Activated CD4-positive, alpha-beta T cell treated with anti-CD3 and anti-CD28 coated beads, Interleukin-2, amount 50 U/mL, for 1 hour (primary cell): ENCODE data around the gene GCNT3.

Source experiments
- DNase-seq: peaks from one replicate; pipeline ENCODE4 v3.0.0-alpha.2; 2020

The GCNT3 gene, protein sequence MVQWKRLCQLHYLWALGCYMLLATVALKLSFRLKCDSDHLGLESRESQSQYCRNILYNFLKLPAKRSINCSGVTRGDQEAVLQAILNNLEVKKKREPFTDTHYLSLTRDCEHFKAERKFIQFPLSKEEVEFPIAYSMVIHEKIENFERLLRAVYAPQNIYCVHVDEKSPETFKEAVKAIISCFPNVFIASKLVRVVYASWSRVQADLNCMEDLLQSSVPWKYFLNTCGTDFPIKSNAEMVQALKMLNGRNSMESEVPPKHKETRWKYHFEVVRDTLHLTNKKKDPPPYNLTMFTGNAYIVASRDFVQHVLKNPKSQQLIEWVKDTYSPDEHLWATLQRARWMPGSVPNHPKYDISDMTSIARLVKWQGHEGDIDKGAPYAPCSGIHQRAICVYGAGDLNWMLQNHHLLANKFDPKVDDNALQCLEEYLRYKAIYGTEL

DNA sequence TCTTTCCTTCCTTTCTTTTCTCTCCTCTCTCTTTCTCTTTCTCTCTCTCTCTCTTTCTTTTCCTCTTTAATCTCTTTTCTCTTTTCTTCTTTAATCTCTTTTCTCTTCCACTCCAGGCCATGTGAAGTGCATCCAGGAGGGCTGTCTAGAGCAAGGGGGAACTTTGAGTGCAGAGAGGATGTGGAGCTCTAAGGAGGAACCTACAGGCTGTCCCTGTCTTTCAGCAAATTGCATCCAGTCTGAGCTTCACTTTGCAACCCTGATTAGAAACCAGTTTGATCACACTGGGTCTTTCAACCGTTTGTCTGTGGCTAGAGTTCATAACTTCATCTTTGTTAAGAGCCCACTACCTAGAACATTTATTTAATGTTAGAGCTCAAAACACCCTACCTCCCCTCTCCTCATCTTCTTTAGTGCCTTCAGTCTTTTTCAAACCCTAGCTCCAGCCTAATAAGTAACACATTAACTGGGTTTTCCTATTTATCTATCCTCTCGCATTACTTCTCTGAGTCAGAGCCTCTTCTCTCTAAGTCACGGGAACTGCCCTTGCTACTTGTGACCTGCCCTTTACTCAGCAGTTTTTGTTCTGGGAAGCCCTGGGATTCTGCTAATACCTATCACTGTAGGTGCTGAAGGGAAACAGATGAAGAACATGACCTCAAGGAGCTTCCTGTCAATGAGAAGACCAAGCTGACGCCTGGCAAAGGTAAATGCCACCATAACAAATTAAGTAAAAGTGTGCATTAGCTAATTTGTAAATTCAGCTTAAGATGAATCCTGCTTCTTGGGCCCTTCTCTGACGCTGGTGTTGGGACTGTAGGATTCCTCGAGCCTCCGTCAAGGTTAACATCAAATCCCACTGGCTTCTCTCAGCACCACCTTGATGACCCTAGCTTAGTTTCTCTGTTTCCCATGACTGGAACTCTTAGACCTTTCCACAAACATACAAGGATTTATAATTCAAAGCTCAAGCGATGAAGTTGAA lies at the start of gene GCNT3:
GCNT3 (plus strand) TSS at position 508 of the 985 bp plus-strand sequence. CDS start 6,456 bp downstream, outside the sequence.
- no peak for DNase-seq

- DNase-seq, result no peak
These were observed 49.0 kb upstream of the GCNT3 start for GRCh38 chr15:59562448-59563186.

GRCh38 chr15:59565299-59565698 lies 46.3 kb upstream of the GCNT3 start:
- DNase-seq, result no peak

GRCh38 chr15:59567324-59567723 lies 44.3 kb upstream of the GCNT3 start:
- no peak for DNase-seq

- DNase-seq, result no peak
These were observed 42.1 kb upstream of the GCNT3 start for GRCh38 chr15:59569477-59569876.

DNA sequence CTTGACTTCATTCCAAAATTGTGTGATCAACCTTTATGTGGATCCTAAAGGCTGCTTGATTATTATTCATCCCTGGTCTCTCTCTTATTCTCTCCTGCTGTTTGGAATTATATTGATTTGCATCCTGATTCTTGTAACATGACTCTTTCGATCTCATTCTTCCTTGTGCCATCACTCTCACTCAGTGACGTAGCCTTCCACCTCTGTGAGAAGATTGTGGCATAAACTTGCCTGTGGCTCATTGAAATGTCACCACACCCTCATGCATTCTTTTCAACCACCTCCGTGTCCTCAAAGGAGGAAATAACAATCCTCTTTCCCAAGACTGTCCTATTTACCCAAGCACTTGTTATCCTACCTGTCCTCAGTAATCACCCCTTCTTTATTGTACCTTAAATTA lies 41.3 kb upstream of the GCNT3 start:
- DNase-seq, result no peak

- no peak for DNase-seq
These were observed 40.0 kb upstream of the GCNT3 start for GRCh38 chr15:59571606-59572005.

DNA sequence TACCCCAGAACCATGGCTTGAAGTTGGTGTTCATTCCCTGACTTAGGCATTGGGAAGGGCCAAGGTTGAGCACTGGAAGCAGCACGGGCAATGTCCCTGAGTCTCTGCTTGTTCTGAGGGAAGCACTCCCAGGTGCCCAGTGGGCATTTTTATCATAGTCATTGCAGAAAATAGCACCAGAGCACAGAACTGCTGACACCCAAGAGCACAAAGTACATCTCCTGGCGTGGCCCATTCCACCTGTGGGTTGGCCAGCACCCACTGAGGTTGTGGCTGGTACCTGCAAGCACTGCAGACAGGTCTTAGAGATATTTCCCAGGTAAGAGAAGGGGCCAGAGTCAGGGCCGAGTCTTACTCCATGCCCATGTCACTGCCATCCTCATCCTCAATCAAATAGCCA lies 28.5 kb upstream of the GCNT3 start:
- DNase-seq, result no peak

- no peak for DNase-seq
These were observed 24.3 kb upstream of the GCNT3 start for GRCh38 chr15:59587085-59587826.

- DNase-seq, result no peak
These were observed 21.6 kb upstream of the GCNT3 start for GRCh38 chr15:59590027-59590426.

GRCh38 chr15:59591356-59591755 lies 20.2 kb upstream of the GCNT3 start:
- no peak for DNase-seq

DNA sequence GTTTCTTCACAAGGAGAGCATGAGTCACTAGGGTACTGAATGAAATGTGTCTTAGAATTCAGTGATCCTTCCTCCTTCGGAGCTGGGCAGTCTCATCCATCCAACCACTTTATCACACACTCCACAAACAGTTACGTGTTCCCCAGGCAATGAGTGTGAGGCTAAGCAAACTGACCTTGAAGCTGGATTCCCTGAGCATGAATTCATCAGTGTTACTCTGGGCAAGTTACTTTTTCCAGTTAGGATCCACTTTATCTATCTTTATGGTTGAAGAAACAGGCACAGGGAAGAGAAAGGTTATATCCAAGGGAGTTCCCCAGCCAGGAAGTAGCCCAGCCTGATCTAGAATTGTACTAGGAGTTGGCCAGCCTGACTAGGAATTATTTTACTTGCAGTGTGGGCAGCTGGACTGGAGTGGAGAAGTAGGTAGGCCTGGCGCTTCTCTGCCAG lies 17.1 kb upstream of the GCNT3 start:
- DNase-seq, result no peak

GRCh38 chr15:59594991-59595390 lies 16.6 kb upstream of the GCNT3 start:
- no peak for DNase-seq

DNA sequence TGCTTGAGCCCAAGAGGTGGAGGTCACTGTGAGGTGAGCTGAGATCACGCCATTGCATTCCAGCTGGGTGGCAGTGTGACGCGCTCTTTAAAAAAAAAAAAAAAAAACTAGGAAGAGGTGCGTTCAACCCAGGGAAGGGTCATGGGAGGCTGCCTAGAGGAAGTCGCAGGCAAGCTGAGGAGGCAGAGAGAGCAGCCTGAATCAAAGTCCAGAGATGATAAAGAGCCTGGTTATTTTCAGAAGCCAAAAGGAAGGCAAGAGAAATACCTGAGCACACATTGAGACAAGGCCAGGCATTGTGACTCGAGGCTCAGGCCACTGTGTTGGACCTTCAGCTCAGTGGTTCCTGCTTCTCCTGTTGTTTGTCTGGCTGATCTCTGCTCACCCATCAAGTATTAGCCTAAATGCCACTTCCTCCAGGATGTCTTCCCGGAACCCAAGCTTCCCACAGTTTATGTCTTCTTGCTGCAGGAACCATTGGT lies 16.1 kb upstream of the GCNT3 start:
- DNase-seq, result no peak

GRCh38 chr15:59596640-59597039 lies 14.9 kb upstream of the GCNT3 start:
- no peak for DNase-seq

- DNase-seq, result no peak
These were observed 13.1 kb upstream of the GCNT3 start for GRCh38 chr15:59598461-59598860.

GRCh38 chr15:59605994-59606393 lies 5.6 kb upstream of the GCNT3 start:
- DNase-seq, result no peak

- DNase-seq, result no peak
These were observed 1.6 kb upstream of the GCNT3 start for GRCh38 chr15:59609730-59610712.

- DNase-seq, result no peak
These were observed 2.6 kb downstream of the GCNT3 start for GRCh38 chr15:59614153-59614552.

GRCh38 chr15:59615661-59616060 lies 4.1 kb downstream of the GCNT3 start:
- no peak for DNase-seq

GRCh38 chr15:59616379-59616778 lies 4.8 kb downstream of the GCNT3 start:
- no peak for DNase-seq
